ENCODE results near the gene MMS19.

MMS19 gene

GRCh38 chr10:97456034-97456685 is 42.1 kb downstream of the MMS19 start:
- TF ChIP-seq POLR2AphosphoS5 (IDR thresholded peaks at IDR 0.05; ENCODE audit: low read depth) (no peak), REST (IDR thresholded peaks at IDR 0.05; ENCODE audit: insufficient replicate concordance, low read depth) (no peak), SPI1 (IDR thresholded peaks at IDR 0.05; ENCODE audit: borderline replicate concordance, low read depth) (no peak), GABPA (IDR thresholded peaks at IDR 0.05; ENCODE audit: low read depth) (no peak), CTCF (IDR thresholded peaks at IDR 0.05; ENCODE audit: insufficient read depth, low read length) (no peak)
- DNase-seq (ENCODE audit: low read depth in 1 of 2, low spot score in 1 of 2) = no peak
- H3K4me3 ChIP-seq (replicated peaks; ENCODE audit: insufficient read depth, low read length) = no peak overlapping the region
- H3K27ac ChIP-seq (replicated peaks) = no peak overlapping the region
- no peaks in the 10 kb centered on the region for H3K27me3 ChIP-seq (ENCODE audit: insufficient read depth, poor library complexity, severe bottlenecking)

- Histone ChIP-seq H3K4me3 (replicated peaks; ENCODE audit: insufficient read depth, low read length) (no peak overlapping the region), H3K27ac (replicated peaks) (no peak overlapping the region), H3K27me3 (ENCODE audit: insufficient read depth, poor library complexity, severe bottlenecking) (no peaks in the 10 kb centered on the region)
- TF ChIP-seq REST (IDR thresholded peaks at IDR 0.05; ENCODE audit: insufficient replicate concordance, low read depth) (no peak), CTCF (IDR thresholded peaks at IDR 0.05; ENCODE audit: insufficient read depth, low read length) (no peak), SPI1 (IDR thresholded peaks at IDR 0.05; ENCODE audit: borderline replicate concordance, low read depth) (no peak)
- no peak for DNase-seq (ENCODE audit: low read depth in 1 of 2, low spot score in 1 of 2)
Observed at GRCh38 chr10:97454330-97455036, 43.7 kb downstream of the MMS19 start.

- DNase-seq (ENCODE audit: low read depth in 1 of 2, low spot score in 1 of 2) = no peak
- Histone ChIP-seq H3K27me3 (ENCODE audit: insufficient read depth, poor library complexity, severe bottlenecking) (no peaks in the 10 kb centered on the region), H3K27ac (replicated peaks) (no peak overlapping the region), H3K4me3 (replicated peaks; ENCODE audit: insufficient read depth, low read length) (no peak overlapping the region)
- TF ChIP-seq CTCF (IDR thresholded peaks at IDR 0.05; ENCODE audit: insufficient read depth, low read length) (no peak), REST (IDR thresholded peaks at IDR 0.05; ENCODE audit: insufficient replicate concordance, low read depth) (no peak), POLR2AphosphoS5 (IDR thresholded peaks at IDR 0.05; ENCODE audit: low read depth) (no peak), SPI1 (IDR thresholded peaks at IDR 0.05; ENCODE audit: borderline replicate concordance, low read depth) (no peak), GABPA (IDR thresholded peaks at IDR 0.05; ENCODE audit: low read depth) (no peak)
Observed at GRCh38 chr10:97452352-97452751, 45.9 kb downstream of the MMS19 start.
